IPS-18a (cell line): ENCODE results near the gene TECTB.

Source experiments
- H3K27ac ChIP-seq: one replicate; pipeline ENCODE4 v1.5.1; 2013; ENCODE audit warnings: low read length
- H3K27me3 ChIP-seq: one replicate; pipeline ENCODE4 v1.6.1; 2013; ENCODE audit warnings: mild to moderate bottlenecking, low read length; ENCODE audit not compliant: control insufficient read depth, insufficient read depth
- H3K36me3 ChIP-seq: one replicate; pipeline ENCODE4 v1.6.1; 2013; ENCODE audit warnings: low read depth, low read length; ENCODE audit not compliant: control insufficient read depth
- H3K4me1 ChIP-seq: one replicate; pipeline ENCODE4 v1.6.1; 2013; ENCODE audit warnings: low read depth, low read length; ENCODE audit not compliant: control insufficient read depth
- H3K4me3 ChIP-seq: one replicate; pipeline ENCODE4 v1.5.1; 2013; ENCODE audit warnings: low read length
- H3K9ac ChIP-seq: one replicate; pipeline ENCODE4 v1.6.1; 2013; ENCODE audit warnings: mild to moderate bottlenecking, low read length, moderate library complexity
- H3K9me3 ChIP-seq: one replicate; pipeline ENCODE4 v1.6.1; 2013; ENCODE audit warnings: low read depth, low read length; ENCODE audit not compliant: control insufficient read depth

The TECTB gene

GRCh38 chr10:112313911-112314310 lies 30.7 kb downstream of the TECTB start:
- no peaks in the 10 kb centered on the region for H3K4me1 ChIP-seq
- no peak overlapping the region for H3K9ac ChIP-seq
- H3K27ac ChIP-seq = no peak overlapping the region
- no peaks in the 10 kb centered on the region for H3K9me3 ChIP-seq
- no peaks in the 10 kb centered on the region for H3K36me3 ChIP-seq
- no peaks in the 10 kb centered on the region for H3K27me3 ChIP-seq
- H3K4me3 ChIP-seq = no peak overlapping the region

GRCh38 chr10:112314822-112315474 lies 31.7 kb downstream of the TECTB start:
- no peaks in the 10 kb centered on the region for H3K27me3 ChIP-seq
- H3K9ac ChIP-seq = no peak overlapping the region
- no peak overlapping the region for H3K27ac ChIP-seq
- H3K9me3 ChIP-seq = no peaks in the 10 kb centered on the region
- H3K4me1 ChIP-seq = no peaks in the 10 kb centered on the region
- H3K36me3 ChIP-seq = no peaks in the 10 kb centered on the region
- H3K4me3 ChIP-seq = no peak overlapping the region

GRCh38 chr10:112327678-112328077 lies 44.5 kb downstream of the TECTB start:
- H3K4me3 ChIP-seq = no peak overlapping the region
- H3K36me3 ChIP-seq = no peaks in the 10 kb centered on the region
- H3K27ac ChIP-seq = no peak overlapping the region
- no peaks in the 10 kb centered on the region for H3K27me3 ChIP-seq
- no peaks in the 10 kb centered on the region for H3K4me1 ChIP-seq
- no peak overlapping the region for H3K9ac ChIP-seq
- no peaks in the 10 kb centered on the region for H3K9me3 ChIP-seq

DNA sequence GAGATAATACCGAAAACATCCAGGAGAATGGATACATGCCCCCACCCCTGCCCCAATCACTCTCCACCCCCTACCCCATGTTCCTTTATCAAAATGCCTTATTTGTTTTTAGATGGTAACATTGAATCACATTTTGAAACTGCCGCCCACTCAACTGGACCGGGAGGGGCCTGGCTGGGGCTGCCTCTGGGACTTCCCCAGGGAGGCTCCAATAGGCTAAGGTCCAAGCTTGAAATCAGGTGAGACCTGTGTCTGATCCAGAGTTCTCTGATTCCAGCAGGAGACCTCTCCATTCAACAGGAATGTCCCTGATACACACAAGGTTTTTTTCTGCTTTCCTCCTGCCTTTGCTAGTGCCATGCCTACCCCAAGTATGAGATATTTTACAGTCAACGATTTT lies 47.0 kb downstream of the TECTB start:
- Histone ChIP-seq H3K27me3 (no peaks in the 10 kb centered on the region), H3K9ac (no peak overlapping the region), H3K9me3 (no peaks in the 10 kb centered on the region), H3K36me3 (no peaks in the 10 kb centered on the region), H3K4me1 (no peaks in the 10 kb centered on the region), H3K4me3 (no peak overlapping the region), H3K27ac (no peak overlapping the region)

DNA sequence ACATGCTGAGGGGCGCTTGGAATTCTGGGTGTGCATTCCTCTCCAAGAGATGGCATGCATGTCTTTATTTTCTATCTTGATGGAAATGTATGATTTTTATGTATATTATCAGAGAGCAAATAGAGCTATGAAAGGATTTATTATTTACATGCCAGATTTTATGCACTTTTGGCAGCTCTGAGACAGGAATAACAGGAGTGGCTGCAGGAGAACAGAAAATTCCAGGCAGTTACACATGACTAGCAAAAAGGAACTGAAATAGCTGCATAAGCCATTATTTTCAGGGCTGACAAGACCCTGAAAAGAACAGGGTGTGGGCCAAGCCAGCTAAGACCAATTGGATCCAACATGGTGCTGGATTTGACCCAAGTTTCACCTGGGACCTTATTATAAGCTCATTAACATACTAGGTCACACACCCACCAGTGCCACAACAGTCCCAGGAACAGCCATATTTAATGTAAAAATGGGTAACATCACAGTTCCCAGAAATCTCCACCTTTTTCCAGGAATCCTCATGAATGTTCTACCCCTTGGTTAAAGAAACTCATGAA lies 47.5 kb downstream of the TECTB start:
- Histone ChIP-seq H3K36me3 (no peaks in the 10 kb centered on the region), H3K4me1 (no peaks in the 10 kb centered on the region), H3K9ac (no peak overlapping the region), H3K27ac (no peak overlapping the region), H3K9me3 (no peaks in the 10 kb centered on the region), H3K4me3 (no peak overlapping the region), H3K27me3 (no peaks in the 10 kb centered on the region)

DNA sequence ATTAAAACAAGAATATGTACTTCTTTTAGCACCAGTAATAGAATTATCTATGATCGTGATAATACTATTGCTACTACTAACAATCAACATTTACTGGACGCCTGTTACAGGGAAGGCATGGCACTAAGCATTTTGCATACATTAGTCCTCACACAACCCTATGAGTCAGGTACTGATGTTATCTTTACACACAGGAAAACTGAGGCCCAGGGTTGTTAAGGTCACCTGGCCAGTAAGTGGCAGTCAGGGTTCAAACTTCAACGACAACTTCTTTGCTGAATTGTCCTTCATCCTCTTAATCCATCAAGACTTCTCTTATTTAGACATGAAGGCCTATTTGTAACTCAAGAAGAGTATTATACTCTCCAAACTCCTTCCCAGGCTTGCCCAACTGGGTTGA lies 48.8 kb downstream of the TECTB start:
- Histone ChIP-seq H3K4me1 (no peaks in the 10 kb centered on the region), H3K27ac (no peak overlapping the region), H3K9me3 (no peaks in the 10 kb centered on the region), H3K36me3 (no peaks in the 10 kb centered on the region), H3K9ac (no peak overlapping the region), H3K27me3 (no peaks in the 10 kb centered on the region), H3K4me3 (no peak overlapping the region)

GRCh38 chr10:112332509-112333228 lies 49.5 kb downstream of the TECTB start:
- no peaks in the 10 kb centered on the region for H3K9me3 ChIP-seq
- H3K27me3 ChIP-seq = no peaks in the 10 kb centered on the region
- H3K27ac ChIP-seq = no peak overlapping the region
- H3K4me1 ChIP-seq = no peaks in the 10 kb centered on the region
- H3K4me3 ChIP-seq = no peak overlapping the region
- H3K9ac ChIP-seq = no peak overlapping the region
- no peaks in the 10 kb centered on the region for H3K36me3 ChIP-seq

- Histone ChIP-seq H3K27ac (no peak overlapping the region), H3K9me3 (no peaks in the 10 kb centered on the region), H3K27me3 (no peaks in the 10 kb centered on the region), H3K36me3 (no peaks in the 10 kb centered on the region), H3K4me1 (no peaks in the 10 kb centered on the region), H3K4me3 (no peak overlapping the region), H3K9ac (no peak overlapping the region)
Observed at GRCh38 chr10:112333452-112333851, 50.3 kb downstream of the TECTB start.

- Histone ChIP-seq H3K9ac (no peak overlapping the region), H3K27me3 (no peaks in the 10 kb centered on the region), H3K27ac (no peak overlapping the region), H3K4me1 (no peaks in the 10 kb centered on the region), H3K36me3 (no peaks in the 10 kb centered on the region), H3K9me3 (no peaks in the 10 kb centered on the region), H3K4me3 (no peak overlapping the region)
Observed at GRCh38 chr10:112335111-112335867, 52.1 kb downstream of the TECTB start.

GRCh38 chr10:112335868-112336265 lies 52.7 kb downstream of the TECTB start:
- no peaks in the 10 kb centered on the region for H3K36me3 ChIP-seq
- H3K4me1 ChIP-seq = no peaks in the 10 kb centered on the region
- H3K27ac ChIP-seq = no peak overlapping the region
- H3K9me3 ChIP-seq = no peaks in the 10 kb centered on the region
- H3K9ac ChIP-seq = no peak overlapping the region
- no peaks in the 10 kb centered on the region for H3K27me3 ChIP-seq
- no peak overlapping the region for H3K4me3 ChIP-seq

GRCh38 chr10:112336556-112337201 lies 53.5 kb downstream of the TECTB start:
- no peak overlapping the region for H3K27ac ChIP-seq
- no peak overlapping the region for H3K4me3 ChIP-seq
- no peak overlapping the region for H3K9ac ChIP-seq

More at GRCh38 chr10:112336556-112337201, 53.5 kb downstream of the TECTB start:
- Histone ChIP-seq H3K9me3 (no peaks in the 10 kb centered on the region), H3K4me1 (no peaks in the 10 kb centered on the region), H3K36me3 (no peaks in the 10 kb centered on the region), H3K27me3 (no peaks in the 10 kb centered on the region)
